EH (cell line): ENCODE data around the gene NT5C1A.

Source experiments
- DNase-seq: peaks from one replicate; pipeline ENCODE4 v3.0.0-alpha.2; 2015; ENCODE audit warnings: low read depth

The NT5C1A gene

DNA sequence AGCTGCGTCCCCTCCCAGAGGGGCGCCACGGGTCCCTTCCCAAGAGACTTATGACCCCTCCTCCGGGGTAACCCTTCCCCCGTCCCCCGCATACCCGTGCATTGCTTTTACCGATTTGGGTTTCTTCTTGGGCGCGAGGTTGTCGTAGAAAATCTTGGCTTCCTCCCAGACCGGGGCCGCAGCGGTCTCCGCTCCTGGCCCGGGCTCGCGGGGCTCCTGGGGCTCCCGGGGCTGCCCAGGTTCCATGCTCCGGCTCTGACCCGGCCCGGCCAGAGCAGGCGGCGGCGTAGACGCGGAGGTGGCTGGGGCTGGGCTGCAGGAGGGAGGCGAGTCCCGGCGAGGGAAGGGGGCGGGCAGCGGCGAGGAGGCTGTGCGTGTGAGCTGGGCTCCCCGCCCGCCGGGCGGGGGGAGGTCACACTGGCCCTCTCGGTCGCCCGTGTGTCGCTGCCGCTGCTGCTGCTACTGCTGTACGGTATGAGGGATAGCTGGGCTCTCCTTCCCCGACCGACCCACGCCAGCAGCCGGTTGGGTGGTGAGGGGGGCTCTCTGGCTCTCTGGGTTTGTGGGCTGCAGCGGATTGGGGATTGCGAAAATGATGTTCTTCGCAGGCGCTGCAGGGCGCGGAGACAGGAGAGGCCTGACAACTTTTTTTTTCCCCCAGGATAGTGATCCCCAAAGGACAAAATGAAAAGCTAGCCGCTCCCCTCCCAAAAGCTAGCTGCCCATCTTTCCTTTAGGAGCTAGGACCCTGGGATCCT, at the start of gene NT5C1A:
Gene NT5C1A, minus strand, starts transcription at position 315 of the 758 bp plus-strand sequence. Its CDS starts 69 bp downstream, at position 246.
- peak; percentile 33 for DNase-seq

DNA sequence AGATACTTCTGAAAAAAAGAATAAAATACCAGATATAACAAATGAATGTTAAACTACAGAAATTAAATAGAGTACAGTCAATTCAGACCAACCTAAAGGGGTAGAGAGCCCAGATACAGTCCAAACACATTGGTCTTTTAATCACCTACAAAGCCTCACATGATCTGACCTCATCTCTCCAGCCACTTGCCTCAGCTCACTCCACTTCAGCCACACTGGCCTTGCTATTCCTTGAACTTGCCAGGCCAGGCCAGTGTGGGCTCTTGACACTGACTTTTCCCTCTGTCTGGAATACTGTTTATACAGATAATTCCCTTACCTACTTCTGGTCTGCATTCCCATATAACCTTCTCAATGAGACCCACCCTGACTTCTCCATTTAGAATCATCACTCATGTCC, 49.8 kb upstream of the NT5C1A start:
- DNase-seq: no peak

DNA sequence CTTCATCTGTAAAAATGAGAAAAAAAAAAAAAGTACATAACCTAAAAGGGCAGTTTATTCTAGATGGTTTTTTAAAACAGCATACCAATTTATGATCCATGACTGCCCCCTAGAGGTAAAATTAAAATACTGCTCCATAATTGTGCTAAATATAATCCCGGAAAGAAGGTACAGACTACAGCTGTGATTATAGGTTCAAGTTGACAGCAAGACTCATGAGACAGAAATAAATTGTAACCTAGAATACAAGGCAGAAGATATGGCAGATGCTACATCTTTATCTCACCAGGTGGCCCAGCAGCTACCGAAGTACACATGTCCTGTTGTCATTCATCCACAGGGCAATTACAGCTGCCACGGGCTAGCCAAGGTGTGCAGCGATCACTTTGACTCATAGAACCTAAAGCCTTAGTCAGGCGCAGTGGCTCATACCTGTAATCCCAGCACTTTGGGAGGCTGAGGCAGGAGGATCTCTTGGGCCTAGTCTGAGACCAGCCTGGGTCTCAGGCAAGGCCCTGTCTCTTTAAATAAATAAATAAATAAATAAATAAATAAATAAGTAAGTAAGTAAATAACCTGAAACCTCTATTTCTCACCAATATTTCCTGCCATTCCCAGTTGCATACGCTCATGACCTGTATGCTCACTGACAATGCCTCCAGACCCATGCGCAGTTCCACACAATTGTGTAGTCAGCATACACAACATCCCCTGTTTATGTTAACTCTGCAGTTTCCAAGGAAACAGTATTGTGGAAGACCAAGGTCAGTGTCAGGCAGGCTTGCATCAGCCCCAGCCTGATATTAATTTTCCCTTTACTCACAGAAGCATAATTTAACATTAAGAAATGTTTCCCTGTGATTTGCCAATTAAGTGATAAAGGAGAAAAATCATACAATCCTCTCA, 48.4 kb upstream of the NT5C1A start:
- peak; percentile 70 for DNase-seq

DNA sequence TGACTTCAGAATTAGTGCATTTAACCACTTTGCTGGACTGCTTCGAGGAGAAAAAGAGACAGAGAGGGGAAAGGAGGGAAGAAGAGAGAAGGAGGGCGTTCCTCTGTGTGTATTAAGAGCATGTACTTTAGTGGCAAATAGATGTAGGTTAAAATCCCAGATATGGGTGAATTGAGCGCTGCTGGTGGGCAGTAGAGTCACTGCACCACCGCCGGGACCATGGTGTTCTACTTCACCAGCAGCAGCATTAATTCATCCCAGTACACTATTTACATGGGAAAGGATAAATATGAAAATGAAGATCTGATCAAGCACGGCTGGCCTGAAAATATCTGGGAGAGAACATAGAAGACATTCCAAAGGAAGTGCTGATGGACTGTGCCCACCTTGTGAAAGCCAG, 45.9 kb upstream of the NT5C1A start:
- DNase-seq: no peak

DNA sequence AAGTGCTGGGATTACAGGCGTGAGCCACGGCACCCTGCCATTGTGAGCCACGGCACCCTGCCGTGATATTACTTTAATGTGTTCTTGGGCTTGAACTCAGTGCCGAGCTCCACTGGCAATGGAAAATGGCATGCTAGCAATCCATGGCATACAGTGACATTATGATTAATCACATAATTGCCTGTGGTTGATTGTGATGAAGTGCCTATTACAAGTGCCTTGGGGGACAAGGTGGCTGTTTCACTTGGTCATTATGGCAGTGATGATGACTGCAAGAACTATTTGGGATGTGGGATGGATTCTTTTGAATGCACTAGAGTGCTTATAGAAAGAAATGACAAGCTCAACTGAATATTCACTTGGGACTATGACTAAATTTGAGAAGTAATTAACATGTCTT, 41.6 kb upstream of the NT5C1A start:
- DNase-seq: no peak

DNA sequence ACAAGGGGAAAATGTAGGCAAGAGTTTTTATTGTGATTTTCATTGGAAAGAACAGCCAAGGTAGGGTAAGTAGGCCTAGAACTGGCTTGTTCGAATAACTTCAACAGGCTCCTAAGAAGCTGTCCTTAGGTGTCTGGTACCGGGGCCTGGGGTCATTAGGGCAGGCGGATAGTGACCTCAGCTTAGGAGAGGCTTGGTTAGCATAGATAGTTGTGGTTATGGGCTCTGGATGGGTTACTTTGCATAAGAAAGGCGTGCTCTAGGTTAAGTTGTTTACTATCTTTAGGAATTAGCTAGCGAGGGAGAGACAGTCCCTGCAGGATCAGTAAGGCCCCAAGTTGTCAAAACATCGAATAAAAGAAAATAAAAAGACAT, 40.0 kb upstream of the NT5C1A start:
- no peak for DNase-seq

DNA sequence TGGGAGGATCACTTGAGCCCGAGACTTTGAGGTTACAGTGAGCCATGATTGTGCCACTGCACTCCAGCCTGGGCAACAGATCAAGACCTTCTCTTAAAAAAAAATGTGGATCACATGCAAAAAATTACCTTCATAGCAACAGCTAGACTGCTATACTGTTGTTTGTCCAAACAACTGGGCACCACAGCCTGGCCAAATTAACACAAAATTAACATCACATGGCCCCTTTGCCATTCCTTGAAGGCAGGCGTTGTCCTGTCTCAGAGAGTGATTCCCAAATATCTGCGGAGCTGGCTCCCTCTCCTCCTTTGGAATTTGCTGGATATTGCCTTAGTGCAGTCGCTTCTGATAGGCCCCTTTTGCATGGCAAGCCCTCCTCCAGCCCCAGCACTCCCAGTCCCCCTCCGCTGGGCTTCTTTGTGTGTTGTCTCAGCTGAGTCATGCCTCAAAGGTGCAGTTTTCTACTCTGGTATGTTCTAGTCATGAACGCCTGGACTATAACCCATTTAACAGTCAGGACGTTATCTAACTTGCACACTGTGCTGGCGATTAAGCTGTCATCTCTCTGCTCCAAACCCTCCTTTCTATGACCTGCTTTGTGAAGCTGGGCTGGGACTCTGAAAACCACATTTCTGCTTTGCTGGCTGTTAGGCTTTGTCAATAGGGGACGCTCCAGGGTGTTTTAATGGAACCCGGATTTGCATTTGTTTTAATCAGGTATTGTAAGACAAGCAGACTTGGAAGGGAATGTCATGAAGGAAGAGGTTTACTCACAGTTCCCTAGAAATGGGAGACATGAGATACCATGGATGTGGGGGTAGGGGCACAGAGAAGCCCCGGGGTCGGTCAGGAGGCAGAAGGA, 39.4 kb upstream of the NT5C1A start:
- DNase-seq: peak; percentile 19

DNA sequence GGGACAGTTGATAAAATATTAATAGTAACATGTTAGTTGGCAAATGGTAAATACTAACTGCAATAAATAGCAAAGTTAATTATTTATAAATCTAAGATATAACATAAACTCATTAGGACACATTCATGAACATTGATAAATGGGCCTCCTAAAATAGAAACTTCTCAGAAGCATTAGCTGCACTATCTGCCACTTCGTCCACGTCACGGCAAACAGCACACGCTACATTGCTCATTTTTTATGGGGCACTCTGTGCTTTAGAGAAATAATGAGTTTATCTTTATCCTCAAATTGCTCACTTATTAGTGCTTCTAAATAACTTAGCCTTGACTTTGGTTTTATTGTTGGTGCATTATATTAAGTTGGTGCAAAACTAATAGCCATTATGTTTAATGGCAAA, 35.6 kb upstream of the NT5C1A start:
- no peak for DNase-seq

DNA sequence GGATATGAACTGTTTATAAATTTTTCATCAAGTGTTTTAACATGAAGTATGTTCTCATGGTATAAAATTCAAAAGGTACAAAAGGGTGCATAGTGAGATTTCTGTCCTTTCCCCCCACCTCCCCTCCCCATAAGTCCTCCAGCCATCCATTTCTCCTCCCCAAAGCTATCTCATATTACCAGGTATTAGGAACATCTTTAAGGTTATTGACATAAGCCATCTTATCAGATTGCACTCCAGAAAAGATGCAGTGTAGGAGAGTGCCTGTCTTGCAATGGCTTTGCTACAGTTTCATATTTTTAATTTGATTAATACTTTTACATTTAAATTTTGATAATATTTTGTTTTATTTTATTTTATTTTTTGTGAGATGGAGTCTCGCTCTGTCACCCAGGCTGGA, 32.9 kb upstream of the NT5C1A start:
- no peak for DNase-seq

DNA sequence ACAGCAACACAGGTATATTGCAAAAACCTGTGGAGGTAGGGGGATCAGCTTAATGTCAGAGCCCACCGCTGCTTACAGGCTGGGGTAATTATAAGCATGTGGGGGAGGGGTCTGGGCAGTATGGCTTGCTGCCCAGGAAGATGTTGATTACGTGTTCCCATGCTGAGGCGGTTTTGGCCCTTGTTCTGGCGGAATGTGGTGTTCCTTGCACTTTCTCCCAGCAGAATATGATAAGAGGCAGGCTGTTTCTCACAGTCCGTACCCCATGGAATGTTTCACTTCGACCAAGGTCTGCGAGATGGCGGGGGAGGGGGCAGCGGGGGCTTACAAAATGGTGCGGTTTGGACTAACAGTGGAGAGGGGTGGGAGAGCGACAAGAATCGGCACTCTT, 29.1 kb upstream of the NT5C1A start:
- DNase-seq: peak; percentile 60

DNA sequence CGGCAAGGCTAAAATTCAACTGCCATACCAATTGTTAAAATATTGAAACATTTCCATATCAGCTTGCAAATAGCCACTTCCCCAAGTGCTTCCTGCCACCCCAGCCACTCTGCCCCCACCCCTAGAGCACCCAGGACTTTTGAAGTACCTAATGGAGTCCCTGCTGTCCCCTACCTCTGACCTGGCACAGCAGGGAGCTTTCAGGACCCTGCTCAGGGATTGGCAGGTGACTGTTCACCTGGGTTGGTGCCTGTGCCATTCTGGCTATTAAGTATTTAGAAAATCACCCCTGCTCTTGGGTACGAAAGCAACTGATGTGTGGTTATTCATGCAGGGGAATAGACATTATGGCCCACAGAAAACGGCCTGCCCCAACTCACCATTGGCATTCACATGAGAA, 28.4 kb upstream of the NT5C1A start:
- DNase-seq: no peak

DNA sequence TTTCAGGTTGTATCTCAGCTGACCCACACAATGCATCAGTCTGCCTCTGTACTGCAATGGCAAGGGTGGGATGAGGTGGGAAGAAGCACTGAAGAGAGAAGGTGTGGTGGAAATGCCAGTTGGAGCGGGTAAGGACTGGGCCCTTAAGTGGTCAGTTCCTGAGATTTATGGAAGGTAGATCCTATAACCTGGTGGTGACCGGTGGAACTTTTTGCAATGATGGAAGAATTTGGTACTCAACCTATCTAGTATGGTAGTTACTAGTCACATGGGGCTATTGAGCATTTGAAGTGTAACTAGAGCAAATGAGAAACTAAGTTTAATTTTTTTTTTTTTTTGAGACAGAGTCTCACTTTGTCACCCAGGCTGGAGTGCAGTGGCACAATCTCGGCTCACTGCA, 27.5 kb upstream of the NT5C1A start:
- no peak for DNase-seq

DNA sequence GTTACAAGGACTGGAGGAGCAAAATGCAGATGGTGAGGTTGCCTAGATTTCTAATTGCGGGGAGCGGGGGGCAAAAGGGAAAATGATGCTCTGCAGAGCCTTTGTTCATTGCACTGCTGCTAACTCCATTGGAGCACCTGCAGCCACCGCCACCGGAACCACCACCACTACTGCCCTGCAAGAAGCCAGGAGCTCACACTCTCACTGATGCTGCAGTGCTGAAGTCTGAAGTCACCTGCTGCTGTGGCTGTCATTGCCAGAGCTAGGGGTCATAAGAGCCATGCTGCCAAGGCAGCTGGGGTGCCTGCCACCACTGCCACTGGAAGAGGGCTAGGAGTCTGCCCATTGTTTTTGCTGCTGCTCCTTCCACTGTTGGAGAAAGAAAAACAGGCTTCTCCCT, 26.7 kb upstream of the NT5C1A start:
- no peak for DNase-seq

DNA sequence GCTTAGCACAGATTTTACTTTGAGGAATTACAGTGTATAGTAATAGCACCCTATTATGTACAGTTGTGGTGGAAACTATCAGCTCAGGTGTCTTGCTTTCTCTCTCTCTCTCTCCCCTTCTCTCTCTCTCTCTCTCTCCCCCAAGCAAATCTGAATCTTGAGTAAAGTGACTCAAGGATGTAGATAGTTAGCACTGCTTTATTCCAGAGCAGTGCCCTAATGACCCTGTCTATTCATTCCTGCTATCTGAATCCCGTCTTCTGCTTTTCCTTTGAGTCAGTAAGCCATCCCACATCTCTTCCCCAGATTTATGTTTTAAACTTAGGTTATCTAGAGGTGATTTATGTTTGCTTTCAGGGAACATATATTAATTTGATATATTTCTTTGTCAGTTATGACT, 24.5 kb upstream of the NT5C1A start:
- DNase-seq: no peak

DNA sequence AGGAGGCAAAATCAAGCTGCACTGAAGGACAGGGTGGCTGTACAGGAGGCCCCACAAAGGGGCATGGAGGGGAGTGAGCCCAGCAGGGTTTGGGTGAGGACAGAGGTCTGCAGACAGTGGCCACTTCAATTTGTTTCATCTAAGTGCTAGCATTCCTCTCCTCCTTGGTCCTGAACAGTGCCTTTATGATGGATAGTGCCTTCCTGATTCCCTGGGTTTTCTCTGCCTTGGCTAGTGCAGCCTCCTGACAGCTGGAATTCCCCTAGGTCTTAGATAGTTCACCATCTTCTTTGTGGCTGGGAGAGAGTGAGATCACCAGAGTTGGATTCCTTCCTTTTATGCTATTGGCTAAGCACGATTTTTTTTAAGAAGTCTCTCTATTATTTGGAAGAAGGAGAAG, 23.1 kb upstream of the NT5C1A start:
- peak; percentile 9 for DNase-seq

DNA sequence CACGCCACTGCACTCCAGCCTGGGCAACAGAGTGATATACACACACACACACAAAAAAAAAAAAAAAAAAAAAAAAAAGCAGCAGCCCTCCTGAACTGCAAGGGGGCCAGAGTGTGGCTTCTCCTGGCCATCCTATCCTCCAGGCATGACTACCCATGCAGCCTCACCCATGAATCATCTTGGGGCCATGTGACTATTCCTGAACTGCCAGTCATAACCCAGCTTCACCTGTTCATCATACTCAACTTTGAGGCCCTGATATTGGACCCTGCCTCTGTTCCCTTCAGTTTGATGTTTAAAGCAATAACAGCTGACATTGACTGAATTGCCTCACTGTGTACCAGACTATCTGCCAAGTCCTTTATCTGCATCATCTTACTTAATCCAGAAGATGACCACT, 22.1 kb upstream of the NT5C1A start:
- no peak for DNase-seq

DNA sequence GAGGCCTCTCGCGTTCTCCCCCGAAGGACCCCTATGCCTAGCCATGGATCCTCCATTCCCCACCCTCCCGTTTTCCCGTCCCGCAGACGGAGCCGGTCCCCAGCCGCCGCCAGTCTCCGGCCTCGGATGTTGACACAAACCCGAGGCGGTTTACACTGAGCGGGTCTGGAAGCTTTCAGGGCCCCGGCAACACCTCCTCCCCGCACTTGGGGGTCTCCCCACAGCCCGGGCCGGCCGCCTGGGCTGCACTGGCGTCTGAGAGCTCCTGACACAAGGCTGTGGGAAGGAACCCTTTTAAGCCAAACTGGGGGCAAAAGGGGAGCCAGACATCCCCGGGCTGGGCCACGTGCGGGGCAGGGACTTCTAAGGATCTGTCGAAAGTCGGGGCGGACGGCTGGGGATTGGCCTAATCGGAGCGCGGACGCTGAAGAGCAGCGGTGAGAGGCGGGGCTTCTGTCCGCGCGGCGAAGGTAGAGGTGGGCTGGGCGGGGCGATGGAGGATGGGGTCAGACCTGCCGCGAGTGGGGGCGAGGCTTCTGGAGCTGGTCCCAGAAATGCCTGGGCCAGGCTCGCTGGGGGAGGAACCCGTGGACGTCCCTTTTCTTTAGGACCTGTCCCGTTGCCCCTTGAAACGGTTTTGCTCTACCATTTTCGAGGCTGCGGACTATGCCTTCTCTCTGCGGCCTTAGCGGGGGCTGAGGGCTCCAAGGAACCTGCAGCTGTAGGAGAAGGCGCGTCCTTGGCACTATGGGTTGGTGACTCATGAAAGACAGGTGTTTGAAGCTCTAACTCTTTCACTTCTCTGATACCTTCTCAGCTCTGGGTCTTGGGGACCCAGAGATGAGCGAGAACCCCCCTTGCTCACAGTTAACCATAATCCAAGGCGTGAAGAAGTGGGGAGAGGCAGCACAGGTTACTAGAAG, 20.5 kb upstream of the NT5C1A start:
- no peak for DNase-seq

DNA sequence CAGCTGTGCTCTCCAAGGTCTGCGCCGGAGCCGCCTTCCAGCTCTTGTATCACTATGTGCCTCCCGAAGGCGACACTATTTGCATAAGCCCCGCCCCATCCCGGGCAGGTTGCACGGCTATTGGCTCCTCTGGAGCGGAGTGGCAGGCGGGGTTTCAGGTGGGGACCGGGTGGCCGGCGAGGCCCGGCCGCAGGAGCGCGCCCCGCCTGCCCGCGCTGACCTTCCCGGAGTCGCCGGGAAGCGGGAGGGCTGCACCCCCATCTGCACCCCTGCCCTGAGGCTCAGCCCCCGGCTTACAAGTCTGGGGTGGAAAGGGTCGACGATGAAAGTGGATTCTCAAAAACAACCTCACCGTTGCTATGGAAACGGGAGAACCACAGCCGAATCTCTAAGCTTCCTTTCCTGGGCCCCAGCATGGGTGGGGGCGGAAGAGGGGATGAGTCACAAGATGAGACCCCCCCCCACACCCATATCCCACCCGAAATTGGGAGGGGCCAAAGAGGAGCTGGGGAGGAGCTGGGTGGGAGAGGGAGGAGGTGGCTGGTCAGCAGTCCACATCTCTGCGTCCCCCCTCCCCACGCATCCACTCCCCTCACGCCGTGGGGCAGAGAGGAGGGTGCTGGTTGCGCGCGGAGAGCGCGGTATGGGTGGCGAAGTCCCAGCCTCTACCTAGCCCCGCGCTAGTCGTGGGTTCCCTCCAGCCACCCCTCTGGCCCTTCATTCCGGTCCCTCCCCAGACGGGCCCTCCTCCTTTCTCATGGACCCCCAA, 19.7 kb upstream of the NT5C1A start, which contains the start of gene HPCAL4:
Gene HPCAL4, minus strand, starts transcription at position 51 of the 769 bp plus-strand sequence. CDS start 6,830 bp downstream, outside the sequence.
- DNase-seq: peak; percentile 88

DNA sequence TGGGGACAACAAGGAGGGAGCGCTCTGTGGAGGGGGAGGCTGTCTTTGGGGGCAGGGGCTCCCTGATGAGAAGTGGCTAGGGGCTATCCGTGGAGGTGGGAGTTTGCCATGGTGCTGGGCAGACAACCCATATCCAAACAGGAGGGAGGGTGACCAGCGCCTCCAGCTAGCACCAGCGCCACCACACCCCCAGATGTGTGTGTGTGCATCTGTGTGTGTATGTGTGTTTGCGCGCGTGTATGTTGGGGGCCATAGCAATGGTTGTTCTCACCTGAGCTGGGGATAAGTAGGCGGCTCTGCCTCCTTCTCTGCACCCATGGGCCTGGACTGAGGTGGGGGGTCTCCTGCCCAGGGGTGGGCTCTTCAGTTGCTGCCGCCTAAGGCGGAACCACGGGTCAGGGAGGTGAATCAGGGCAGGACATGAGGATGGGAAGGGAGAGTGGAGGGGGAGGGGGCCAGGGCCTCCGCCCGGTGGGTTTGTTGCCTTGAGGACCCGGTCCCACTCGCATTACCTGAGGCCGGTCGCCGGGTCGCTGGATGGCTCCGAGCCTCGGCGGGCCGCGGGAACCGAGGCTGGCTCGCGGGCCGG, 19.0 kb upstream of the NT5C1A start:
- DNase-seq: no peak

DNA sequence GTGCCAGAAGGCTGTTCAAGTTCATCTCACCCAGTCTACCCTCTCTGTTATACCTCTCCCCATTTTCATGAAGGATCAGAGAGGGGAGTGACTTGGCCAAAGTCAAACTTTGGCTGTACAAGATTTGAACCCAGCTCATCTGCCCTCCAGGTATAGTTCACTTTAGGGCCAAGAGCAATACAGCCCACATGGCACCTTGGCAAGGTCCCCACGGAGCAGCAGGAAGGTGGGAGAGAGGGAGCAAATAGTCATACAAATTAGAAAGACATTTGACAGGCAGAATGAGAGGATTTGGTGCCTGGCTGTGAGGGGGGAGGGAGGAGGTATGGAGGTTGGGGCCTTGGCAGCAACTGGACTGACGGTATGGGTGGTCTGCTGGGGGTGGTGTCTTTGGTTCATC, 18.3 kb upstream of the NT5C1A start:
- no peak for DNase-seq
